ENCODE measurements around the gene FAM118B.

- no peak for TF ChIP-seq CTCF (IDR thresholded peaks at IDR 0.05)
- no peak for TF ChIP-seq ELF1 (IDR thresholded peaks at IDR 0.05)
These were observed 71.4 kb downstream of the FAM118B start, which contains the start of gene TIRAP for GRCh38 chr11:126282736-126283591.
